GM23338 (cell line): ENCODE data around the gene TMEM132A. TPM values are rescaled to one million over a fixed set of nuclear protein-coding genes. Genes with fewer than 3 reads are reported as not detected.

Source experiments
- ATAC-seq: fragments of 200-7000 bp; cut with Tn5 transposase; 3 replicates; pipeline ENCODE4 v1.9.1; 2020
- DNase-seq: peaks from one replicate; pipeline ENCODE4 v3.0.0-alpha.2; 2015; ENCODE audit warnings: low spot score
- H2AFZ ChIP-seq: fragments of 200-600 bp; sonication (generic); 2 replicates; pipeline ENCODE4 v1.8.0; 2016; ENCODE audit warnings: antibody characterized with exemption, mild to moderate bottlenecking, moderate library complexity
- H3F3A ChIP-seq: fragments of 200-600 bp; sonication (generic); replicated peaks from 2 replicates; pipeline ENCODE4 v1.8.0; 2017; ENCODE audit warnings: antibody characterized with exemption, mixed run types, low read depth
- H3K27ac ChIP-seq: fragments of 200-600 bp; sonication (generic); 2 replicates; pipeline ENCODE4 v1.6.1; 2016; ENCODE audit warnings: low read depth
- H3K27me3 ChIP-seq: fragments of 200-600 bp; sonication (generic); 2 replicates; pipeline ENCODE4 v1.8.0; 2016; ENCODE audit warnings: mild to moderate bottlenecking, mixed run types, moderate library complexity; ENCODE audit not compliant: insufficient read depth
- H3K36me3 ChIP-seq: fragments of 200-600 bp; sonication (generic); 2 replicates; pipeline ENCODE4 v1.8.0; 2016; ENCODE audit warnings: mild to moderate bottlenecking; ENCODE audit not compliant: insufficient read depth
- H3K4me1 ChIP-seq: fragments of 200-600 bp; sonication (generic); 2 replicates; pipeline ENCODE4 v1.8.0; 2016; ENCODE audit warnings: mild to moderate bottlenecking, moderate library complexity; ENCODE audit not compliant: insufficient read depth
- H3K4me2 ChIP-seq: fragments of 200-600 bp; sonication (generic); 2 replicates; pipeline ENCODE4 v1.7.1; 2017; ENCODE audit warnings: mixed run types
- H3K4me3 ChIP-seq: fragments of 200-600 bp; sonication (generic); 2 replicates; pipeline ENCODE4 v1.6.1; 2016; ENCODE audit warnings: mixed run types
- H3K79me2 ChIP-seq: fragments of 200-600 bp; sonication (generic); replicated peaks from 2 replicates; pipeline ENCODE4 v1.8.0; 2017; ENCODE audit warnings: mild to moderate bottlenecking; ENCODE audit not compliant: insufficient read depth
- H3K9me2 ChIP-seq: fragments of 200-600 bp; sonication (generic); 2 replicates; pipeline ENCODE4 v1.8.0; 2017; ENCODE audit not compliant: insufficient read depth
- H4K20me1 ChIP-seq: fragments of 200-600 bp; sonication (generic); replicated peaks from 2 replicates; pipeline ENCODE4 v1.8.0; 2017; ENCODE audit warnings: mild to moderate bottlenecking; ENCODE audit not compliant: insufficient read depth
- H3K27ac Mint-ChIP-seq: 2 replicates; pipeline ENCODE4 v1.8.0; 2020; ENCODE audit warnings: inconsistent platforms, mild to moderate bottlenecking, moderate library complexity, mixed read lengths
- H3K27me3 Mint-ChIP-seq: 3 replicates; pipeline ENCODE4 v1.8.0; 2022; ENCODE audit warnings: low read depth, mild to moderate bottlenecking, moderate library complexity, mixed read lengths, inconsistent platforms; ENCODE audit not compliant: insufficient read depth, poor library complexity
- H3K36me3 Mint-ChIP-seq: 3 replicates; pipeline ENCODE4 v1.8.0; 2021; ENCODE audit warnings: low read depth, mild to moderate bottlenecking, inconsistent platforms, moderate library complexity, mixed read lengths
- H3K4me1 Mint-ChIP-seq: 3 replicates; pipeline ENCODE4 v1.8.0; 2020; ENCODE audit warnings: mild to moderate bottlenecking, inconsistent platforms, mixed read lengths
- H3K4me3 Mint-ChIP-seq: 3 replicates; pipeline ENCODE4 v1.8.0; 2021; ENCODE audit warnings: moderate library complexity, mild to moderate bottlenecking, inconsistent platforms, mixed read lengths
- H3K9me3 Mint-ChIP-seq: 3 replicates; pipeline ENCODE4 v1.8.0; 2020; ENCODE audit warnings: moderate library complexity, mild to moderate bottlenecking, inconsistent platforms, mixed read lengths
- CREB1 ChIP-seq: fragments of 250-450 bp; sonication (Bioruptor Pico); IDR thresholded peaks from 2 replicates; pipeline ENCODE4 v1.5.0; 2020; ENCODE audit warnings: low read depth, mild to moderate bottlenecking, moderate library complexity
- ETS1 ChIP-seq: IDR thresholded peaks from 2 replicates; pipeline ENCODE4 v1.6.1; 2016; ENCODE audit warnings: antibody characterized with exemption
- EZH2 ChIP-seq: fragments of 200-600 bp; sonication (generic); IDR thresholded peaks from one replicate; pipeline ENCODE4 v1.8.0; 2017; ENCODE audit warnings: antibody characterized with exemption, mild to moderate bottlenecking, low read depth; ENCODE audit not compliant: unreplicated experiment
- EZH2phosphoT487 ChIP-seq: fragments of 200-600 bp; sonication (generic); IDR thresholded peaks from one replicate; pipeline ENCODE4 v1.8.1; 2018; ENCODE audit warnings: antibody characterized with exemption; ENCODE audit not compliant: unreplicated experiment
- JUNB ChIP-seq: IDR thresholded peaks from one replicate; pipeline ENCODE4 v1.6.1; 2016; ENCODE audit warnings: antibody characterized with exemption; ENCODE audit not compliant: unreplicated experiment
- POLR2AphosphoS5 ChIP-seq: IDR thresholded peaks from 2 replicates; pipeline ENCODE4 v1.6.1; 2016; ENCODE audit warnings: antibody characterized with exemption, low read depth
- STAT1 ChIP-seq: IDR thresholded peaks from one replicate; pipeline ENCODE4 v1.6.1; 2016; ENCODE audit warnings: antibody characterized with exemption; ENCODE audit not compliant: unreplicated experiment
- ZNF331 ChIP-seq: fragments of 250-450 bp; sonication (Bioruptor Pico); IDR thresholded peaks from 2 replicates; pipeline ENCODE4 v1.5.0; 2020; ENCODE audit warnings: low read depth, mild to moderate bottlenecking, moderate library complexity
- polyA plus RNA-seq: library from polyadenylated mRNA; unstranded; fragments of >200 nt; fragmentation: Nextera tagmentation; extraction: Ambion mirVana; gene quantifications from 2 replicates; pipeline ENCODE4 v1.2.1, GENCODE V29; 2016
- total RNA-seq: library from RNA; depleted of rRNA; stranded (reverse); fragments of >200 nt; shearing (Covaris generic); gene quantifications from 2 replicates; pipeline ENCODE4 v1.2.3, GENCODE V29; 2014
- TF ChIP-seq, protein P1 (sequence below): fragments of 250-450 bp; sonication (Bioruptor Pico); IDR thresholded peaks from 2 replicates; pipeline ENCODE4 v1.5.0; 2020; ENCODE audit warnings: mild to moderate bottlenecking, moderate library complexity

The TMEM132A gene
- total and polyA plus RNA-seq, 2 experiments from 2014 or later, result 36.2 to 96.6 TPM

DNA sequence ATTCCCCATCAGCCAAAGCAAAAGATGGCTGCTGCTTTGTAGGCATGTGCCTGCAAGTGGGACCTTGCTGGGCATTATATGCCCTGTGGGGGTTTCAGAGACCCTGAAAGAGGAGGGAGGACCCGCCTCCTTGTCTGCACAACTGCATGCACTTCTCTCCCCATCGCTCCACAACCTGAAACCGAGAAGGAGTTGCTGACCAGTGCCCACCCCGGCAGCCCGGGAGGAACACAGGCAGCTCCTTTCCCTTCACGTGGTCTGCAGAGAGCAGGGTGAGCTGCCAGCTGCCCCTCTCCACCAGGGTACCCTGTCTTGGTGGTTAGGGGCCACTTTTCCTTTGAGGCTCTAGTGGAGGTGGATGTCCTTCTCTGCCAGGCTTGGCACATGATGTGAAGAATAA, 1.4 kb upstream of the TMEM132A start:
- peaks cover 15% of the 10 kb centered on the region for H3K27me3 Mint-ChIP-seq
- Histone ChIP-seq H3K27ac (no peak overlapping the region), H3K79me2 (peaks cover 17% of the 10 kb centered on the region; the same call in 1 of the 2 replicates), H3F3A (no peaks in the 10 kb centered on the region), H4K20me1 (peaks cover 10% of the 10 kb centered on the region; the same call in 1 of the 2 replicates), H3K9me2 (no peaks in the 10 kb centered on the region), H3K4me2 (no peak overlapping the region), H3K27me3 (peaks cover 10% of the 10 kb centered on the region; the same call in 1 of the 2 replicates), H3K36me3 (no peaks in the 10 kb centered on the region), H2AFZ (no peak overlapping the region), H3K4me1 (peaks cover 11% of the 10 kb centered on the region), H3K4me3 (no peak overlapping the region)
- H3K4me1 Mint-ChIP-seq, result peaks cover 29% of the 10 kb centered on the region
- H3K36me3 Mint-ChIP-seq, result peaks cover 45% of the 10 kb centered on the region
- DNase-seq, result no peak
- no peak for TF ChIP-seq ETS1
- no peak for TF ChIP-seq POLR2AphosphoS5
- no peak for TF ChIP-seq CREB1 (CRISPR knock-in tag)
- no peak for TF ChIP-seq JUNB
- TF ChIP-seq STAT1, result no peak
- TF ChIP-seq EZH2phosphoT487, result no peak
- no peak for TF ChIP-seq ZNF331 (CRISPR knock-in tag)
- no peak for TF ChIP-seq EZH2
- TF ChIP-seq, protein P1, sequence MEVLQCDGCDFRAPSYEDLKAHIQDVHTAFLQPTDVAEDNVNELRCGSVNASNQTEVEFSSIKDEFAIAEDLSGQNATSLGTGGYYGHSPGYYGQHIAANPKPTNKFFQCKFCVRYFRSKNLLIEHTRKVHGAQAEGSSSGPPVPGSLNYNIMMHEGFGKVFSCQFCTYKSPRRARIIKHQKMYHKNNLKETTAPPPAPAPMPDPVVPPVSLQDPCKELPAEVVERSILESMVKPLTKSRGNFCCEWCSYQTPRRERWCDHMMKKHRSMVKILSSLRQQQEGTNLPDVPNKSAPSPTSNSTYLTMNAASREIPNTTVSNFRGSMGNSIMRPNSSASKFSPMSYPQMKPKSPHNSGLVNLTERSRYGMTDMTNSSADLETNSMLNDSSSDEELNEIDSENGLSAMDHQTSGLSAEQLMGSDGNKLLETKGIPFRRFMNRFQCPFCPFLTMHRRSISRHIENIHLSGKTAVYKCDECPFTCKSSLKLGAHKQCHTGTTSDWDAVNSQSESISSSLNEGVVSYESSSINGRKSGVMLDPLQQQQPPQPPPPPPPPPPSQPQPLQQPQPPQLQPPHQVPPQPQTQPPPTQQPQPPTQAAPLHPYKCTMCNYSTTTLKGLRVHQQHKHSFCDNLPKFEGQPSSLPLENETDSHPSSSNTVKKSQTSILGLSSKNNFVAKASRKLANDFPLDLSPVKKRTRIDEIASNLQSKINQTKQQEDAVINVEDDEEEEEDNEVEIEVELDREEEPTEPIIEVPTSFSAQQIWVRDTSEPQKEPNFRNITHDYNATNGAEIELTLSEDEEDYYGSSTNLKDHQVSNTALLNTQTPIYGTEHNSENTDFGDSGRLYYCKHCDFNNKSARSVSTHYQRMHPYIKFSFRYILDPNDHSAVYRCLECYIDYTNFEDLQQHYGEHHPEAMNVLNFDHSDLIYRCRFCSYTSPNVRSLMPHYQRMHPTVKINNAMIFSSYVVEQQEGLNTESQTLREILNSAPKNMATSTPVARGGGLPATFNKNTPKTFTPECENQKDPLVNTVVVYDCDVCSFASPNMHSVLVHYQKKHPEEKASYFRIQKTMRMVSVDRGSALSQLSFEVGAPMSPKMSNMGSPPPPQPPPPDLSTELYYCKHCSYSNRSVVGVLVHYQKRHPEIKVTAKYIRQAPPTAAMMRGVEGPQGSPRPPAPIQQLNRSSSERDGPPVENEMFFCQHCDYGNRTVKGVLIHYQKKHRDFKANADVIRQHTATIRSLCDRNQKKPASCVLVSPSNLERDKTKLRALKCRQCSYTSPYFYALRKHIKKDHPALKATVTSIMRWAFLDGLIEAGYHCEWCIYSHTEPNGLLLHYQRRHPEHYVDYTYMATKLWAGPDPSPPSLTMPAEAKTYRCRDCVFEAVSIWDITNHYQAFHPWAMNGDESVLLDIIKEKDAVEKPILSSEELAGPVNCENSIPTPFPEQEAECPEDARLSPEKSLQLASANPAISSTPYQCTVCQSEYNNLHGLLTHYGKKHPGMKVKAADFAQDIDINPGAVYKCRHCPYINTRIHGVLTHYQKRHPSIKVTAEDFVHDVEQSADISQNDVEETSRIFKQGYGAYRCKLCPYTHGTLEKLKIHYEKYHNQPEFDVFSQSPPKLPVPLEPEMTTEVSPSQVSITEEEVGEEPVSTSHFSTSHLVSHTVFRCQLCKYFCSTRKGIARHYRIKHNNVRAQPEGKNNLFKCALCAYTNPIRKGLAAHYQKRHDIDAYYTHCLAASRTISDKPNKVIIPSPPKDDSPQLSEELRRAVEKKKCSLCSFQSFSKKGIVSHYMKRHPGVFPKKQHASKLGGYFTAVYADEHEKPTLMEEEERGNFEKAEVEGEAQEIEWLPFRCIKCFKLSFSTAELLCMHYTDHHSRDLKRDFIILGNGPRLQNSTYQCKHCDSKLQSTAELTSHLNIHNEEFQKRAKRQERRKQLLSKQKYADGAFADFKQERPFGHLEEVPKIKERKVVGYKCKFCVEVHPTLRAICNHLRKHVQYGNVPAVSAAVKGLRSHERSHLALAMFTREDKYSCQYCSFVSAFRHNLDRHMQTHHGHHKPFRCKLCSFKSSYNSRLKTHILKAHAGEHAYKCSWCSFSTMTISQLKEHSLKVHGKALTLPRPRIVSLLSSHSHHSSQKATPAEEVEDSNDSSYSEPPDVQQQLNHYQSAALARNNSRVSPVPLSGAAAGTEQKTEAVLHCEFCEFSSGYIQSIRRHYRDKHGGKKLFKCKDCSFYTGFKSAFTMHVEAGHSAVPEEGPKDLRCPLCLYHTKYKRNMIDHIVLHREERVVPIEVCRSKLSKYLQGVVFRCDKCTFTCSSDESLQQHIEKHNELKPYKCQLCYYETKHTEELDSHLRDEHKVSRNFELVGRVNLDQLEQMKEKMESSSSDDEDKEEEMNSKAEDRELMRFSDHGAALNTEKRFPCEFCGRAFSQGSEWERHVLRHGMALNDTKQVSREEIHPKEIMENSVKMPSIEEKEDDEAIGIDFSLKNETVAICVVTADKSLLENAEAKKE (CRISPR knock-in tag), result no peak
- ATAC-seq, result no peak
- H3K9me3 Mint-ChIP-seq, result no peaks in the 10 kb centered on the region; the same call in 2 of the 3 replicates
- no peak overlapping the region for H3K4me3 Mint-ChIP-seq
- H3K27ac Mint-ChIP-seq, result no peak overlapping the region
